ENCODE measurements around the gene MRAP.

MRAP gene

DNA sequence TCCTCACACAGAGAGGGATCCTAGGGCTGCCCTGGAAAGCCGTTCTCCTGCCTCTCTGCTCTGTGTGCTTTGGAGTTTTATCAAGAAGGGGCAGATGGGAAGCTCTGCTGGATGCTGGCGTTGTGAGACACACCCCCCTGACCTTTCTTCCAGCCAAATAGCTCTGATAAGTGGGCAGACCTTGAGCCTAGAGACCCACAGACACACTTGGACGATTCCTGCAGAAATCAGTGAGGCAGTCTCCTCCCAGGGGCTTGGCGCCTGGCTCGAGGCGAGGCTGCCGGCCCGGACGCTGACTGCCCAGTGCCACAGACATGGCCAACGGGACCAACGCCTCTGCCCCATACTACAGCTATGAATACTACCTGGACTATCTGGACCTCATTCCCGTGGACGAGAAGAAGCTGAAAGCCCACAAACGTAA, at the start of gene MRAP:
MRAP (plus strand) TSS at position 198 of the 424 bp plus-strand sequence; CDS start at position 315, 117 bp downstream.
- no peak within 1 kb of the TSS for H3K4me3 ChIP-seq (ENCODE audit: low read depth, low read length)
- TF ChIP-seq, protein P1, sequence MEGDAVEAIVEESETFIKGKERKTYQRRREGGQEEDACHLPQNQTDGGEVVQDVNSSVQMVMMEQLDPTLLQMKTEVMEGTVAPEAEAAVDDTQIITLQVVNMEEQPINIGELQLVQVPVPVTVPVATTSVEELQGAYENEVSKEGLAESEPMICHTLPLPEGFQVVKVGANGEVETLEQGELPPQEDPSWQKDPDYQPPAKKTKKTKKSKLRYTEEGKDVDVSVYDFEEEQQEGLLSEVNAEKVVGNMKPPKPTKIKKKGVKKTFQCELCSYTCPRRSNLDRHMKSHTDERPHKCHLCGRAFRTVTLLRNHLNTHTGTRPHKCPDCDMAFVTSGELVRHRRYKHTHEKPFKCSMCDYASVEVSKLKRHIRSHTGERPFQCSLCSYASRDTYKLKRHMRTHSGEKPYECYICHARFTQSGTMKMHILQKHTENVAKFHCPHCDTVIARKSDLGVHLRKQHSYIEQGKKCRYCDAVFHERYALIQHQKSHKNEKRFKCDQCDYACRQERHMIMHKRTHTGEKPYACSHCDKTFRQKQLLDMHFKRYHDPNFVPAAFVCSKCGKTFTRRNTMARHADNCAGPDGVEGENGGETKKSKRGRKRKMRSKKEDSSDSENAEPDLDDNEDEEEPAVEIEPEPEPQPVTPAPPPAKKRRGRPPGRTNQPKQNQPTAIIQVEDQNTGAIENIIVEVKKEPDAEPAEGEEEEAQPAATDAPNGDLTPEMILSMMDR (IDR thresholded peaks at IDR 0.05; ENCODE audit: borderline replicate concordance, insufficient read depth, low read depth, low read length), result no peak

DNA sequence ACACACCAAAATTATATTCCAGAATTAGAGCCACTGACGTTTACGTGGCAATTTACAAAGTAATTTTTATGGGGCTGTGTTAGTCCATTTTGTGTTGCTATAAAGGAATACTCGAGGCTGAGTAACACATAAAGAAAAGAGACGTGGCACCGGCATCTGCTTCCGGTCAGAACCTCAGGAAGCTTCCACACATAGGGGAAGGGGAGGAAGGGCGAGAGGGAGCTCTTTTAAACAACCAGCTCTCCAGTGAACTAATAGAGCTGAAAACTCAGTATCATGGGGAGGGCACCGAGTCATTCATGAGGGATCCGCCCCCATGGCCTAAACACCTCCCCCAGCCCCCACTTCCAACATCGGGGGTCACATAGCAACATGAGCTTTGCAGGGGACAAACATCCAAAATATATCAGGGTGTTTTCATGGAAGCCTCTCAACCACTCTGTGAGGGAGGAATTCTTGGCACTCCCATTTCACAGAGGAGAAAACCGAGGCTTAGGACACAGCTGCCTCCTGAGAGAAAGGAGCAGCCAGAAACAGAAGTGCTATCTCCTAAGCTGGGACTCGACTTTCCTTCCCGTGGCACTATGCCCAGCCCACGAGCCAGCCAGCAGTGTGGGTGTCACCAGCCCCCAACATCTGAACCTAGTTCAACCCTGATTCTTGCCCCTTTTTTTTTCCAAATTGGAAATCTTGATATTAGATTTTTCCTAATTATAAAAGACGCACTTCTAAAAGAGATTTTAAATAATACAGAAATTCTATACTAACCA, 49.0 kb upstream of the MRAP start:
- TF ChIP-seq, protein P1 (IDR thresholded peaks at IDR 0.05; ENCODE audit: borderline replicate concordance, insufficient read depth, low read depth, low read length), result no peak
- H3K4me3 ChIP-seq (ENCODE audit: low read depth, low read length), result no peak overlapping the region

DNA sequence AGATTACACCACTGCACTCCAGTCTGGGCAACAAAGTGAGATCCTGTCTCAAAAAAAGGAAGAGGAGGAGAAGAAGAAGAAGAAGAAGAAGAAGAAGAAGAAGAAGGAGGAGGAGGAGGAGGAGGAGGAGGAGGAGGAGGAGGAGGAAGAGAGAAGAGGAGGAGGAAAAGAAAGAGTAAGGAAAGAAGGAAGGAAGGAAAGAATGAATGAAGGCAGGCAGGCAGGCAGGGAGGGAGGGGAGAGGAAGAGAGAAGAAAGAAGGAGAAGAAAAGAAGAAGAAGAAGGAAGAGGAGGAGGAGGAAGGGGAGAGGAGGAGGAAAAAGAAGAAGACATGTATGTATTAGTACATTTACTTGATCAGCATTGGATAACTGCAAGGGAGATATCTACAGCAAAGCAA, 46.5 kb upstream of the MRAP start:
- TF ChIP-seq, protein P1 (IDR thresholded peaks at IDR 0.05; ENCODE audit: borderline replicate concordance, insufficient read depth, low read depth, low read length), result no peak
- no peak overlapping the region for H3K4me3 ChIP-seq (ENCODE audit: low read depth, low read length)

DNA sequence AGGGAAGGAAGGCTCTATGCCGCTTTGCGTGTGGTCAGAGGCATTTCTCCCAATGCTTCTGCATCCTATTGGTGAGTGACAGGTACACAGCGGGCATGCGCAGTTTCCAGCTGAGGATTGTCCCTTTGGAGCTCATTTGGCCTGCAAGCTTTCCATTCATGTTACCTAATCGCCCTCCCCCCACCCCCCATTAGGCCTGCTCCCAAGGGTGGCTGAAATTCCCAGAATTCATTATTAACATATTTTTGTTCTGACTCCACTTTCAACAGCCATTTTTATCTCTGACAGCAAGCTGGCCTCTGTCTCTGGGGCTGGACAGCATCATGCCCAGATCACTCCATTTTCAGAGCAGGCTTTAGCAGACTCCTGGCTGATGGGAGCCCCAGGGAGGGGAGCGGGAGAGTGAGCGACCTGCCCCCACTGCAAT, 45.4 kb upstream of the MRAP start:
- H3K4me3 ChIP-seq (ENCODE audit: low read depth, low read length), result no peak overlapping the region
- TF ChIP-seq, protein P1 (IDR thresholded peaks at IDR 0.05; ENCODE audit: borderline replicate concordance, insufficient read depth, low read depth, low read length), result no peak

DNA sequence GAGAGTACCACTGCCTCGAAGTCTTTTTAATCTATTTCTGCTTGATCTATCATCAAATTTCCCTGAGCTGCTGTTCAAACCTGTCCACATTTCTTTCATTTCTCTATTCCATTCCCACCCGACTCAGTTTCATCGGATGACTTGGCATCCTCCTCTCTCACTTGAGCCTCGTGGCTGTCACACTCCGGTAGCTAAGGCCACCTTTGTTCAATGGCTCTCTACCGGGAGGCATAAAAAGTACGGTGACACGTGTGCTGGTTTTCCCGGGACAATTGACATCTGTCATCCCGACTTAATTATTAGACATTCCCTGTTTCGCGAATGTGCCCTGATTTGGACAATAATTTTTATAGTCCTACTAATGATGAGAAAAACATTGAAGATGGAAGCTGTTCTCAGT, 42.4 kb upstream of the MRAP start:
- TF ChIP-seq, protein P1 (IDR thresholded peaks at IDR 0.05; ENCODE audit: borderline replicate concordance, insufficient read depth, low read depth, low read length), result no peak
- H3K4me3 ChIP-seq (ENCODE audit: low read depth, low read length), result no peak overlapping the region

DNA sequence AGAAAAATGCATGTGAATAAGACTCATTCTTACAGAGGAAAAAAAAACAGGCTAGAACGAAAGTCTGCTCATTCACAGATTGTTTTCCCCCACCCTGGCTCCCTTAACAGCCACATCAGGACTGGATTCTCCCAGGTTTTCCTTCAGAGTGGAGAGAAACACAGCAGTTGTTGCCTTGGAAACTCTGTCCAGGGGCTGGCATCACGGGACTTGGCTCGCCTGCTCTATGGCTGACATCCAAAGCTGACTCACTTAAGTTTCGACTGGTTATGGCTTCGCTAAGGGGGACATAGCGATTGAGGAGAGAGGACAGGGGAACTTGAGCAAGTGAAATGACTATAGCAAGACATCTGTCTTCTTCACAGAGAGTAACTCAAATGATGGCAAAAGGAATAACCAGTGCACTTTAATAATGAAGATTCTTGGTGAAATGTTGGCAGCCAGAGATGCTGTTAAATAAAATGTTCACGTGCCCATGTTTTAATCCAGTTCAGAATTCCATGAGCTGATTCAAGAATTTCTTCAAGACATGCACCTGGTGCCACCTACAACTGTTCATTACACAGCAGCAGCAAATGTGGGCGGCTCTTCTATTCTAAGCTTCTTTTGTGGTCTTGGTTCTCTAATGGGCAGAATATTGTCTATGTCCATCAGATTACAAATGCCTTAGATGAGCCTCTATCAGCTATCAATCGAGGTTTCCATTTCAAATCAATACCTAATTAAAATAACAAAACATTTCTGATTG, 41.6 kb upstream of the MRAP start:
- TF ChIP-seq, protein P1 (IDR thresholded peaks at IDR 0.05; ENCODE audit: borderline replicate concordance, insufficient read depth, low read depth, low read length), result no peak
- no peak overlapping the region for H3K4me3 ChIP-seq (ENCODE audit: low read depth, low read length)
